Putamen (tissue), 1 donor: Measurements from ENCODE around the gene PSMB7.
"Not testable (repeated sequence)": the region's sequence is repeated elsewhere in the genome, so short reads cannot be mapped to it uniquely, and the experiment has no call there.

Experiments used
- DNase-seq: peaks from one replicate; pipeline ENCODE4 v3.0.0-alpha.2; 2016; ENCODE audit warnings: low spot score

PSMB7 gene

DNA sequence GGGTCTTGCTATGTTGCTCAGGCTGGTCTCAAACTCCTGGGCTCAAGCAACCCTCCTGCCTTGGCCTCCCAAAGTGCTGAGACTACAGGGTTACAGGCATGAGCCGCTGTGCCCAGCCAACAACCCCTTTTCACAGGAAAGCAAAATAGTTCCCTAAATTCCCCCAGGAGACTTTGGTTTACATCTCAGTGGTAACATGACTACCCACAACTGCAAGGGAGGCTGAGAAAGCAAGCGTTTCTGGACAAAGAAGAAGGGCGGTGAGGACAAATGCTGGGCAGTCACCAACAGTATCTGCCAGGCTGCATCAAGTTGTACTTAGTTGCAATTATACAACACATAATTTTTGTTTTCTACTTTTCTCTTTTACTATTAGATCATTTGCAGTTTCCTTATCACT, 27.6 kb upstream of the PSMB7 start:
- no peak for DNase-seq

DNA sequence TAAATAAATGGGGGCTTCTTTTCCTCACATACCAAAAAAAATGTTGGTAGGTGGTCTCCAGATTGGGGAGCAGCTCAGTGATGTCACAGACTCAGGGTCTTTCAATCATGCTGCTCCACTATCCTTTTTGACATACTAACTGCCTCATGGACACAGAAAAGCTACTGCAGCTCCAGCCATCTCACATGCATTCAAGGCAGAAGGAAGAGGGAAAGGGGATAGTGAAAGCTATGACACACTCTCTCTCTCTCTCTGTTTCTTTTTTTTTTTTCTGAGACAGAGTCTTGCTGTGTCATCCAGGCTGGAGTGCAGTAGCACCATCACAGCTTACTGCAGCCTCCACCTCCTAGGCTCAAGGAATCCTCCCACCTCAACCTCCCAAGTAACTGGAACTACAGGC, 27.1 kb upstream of the PSMB7 start:
- DNase-seq, result no peak

DNA sequence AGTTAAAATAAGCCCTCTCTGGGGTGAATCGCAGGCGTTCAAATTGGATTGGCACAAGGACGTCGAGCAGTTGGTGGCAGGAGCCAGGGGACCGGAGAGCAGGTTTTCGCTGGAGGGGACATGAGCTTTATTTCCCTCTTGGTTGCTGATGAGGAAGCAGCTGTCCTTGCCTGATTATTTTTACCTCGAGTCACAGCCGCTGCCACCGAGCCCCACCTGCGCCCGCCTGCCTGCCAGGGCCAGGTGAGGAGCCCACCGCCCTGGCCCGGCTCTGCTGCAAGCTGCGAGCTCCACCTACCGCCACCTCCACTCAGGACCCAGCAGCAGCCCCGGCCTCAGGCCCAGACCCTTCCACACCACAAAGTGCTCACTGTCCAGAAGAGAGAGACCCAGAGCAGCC, 26.0 kb upstream of the PSMB7 start:
- no peak for DNase-seq

DNA sequence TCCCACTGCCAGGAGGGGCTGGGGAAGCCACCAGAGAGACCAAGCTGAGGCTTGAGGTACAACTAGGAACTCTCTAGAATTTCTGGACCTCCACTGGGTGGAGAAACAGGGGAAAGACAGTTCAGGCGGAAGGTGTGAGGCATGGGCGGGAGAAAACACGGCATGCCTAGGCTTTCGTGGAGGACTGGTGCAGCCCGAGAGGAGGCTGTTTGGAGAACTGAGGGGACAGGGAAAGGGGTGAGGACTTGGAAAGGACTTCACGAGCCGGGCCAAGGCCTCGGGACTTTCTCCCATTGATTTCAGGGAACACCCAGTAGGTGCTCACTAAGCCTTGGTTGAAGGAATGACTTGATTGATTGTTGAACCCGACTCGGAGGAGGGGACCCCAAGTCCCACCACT, 25.5 kb upstream of the PSMB7 start:
- DNase-seq, result no peak

DNA sequence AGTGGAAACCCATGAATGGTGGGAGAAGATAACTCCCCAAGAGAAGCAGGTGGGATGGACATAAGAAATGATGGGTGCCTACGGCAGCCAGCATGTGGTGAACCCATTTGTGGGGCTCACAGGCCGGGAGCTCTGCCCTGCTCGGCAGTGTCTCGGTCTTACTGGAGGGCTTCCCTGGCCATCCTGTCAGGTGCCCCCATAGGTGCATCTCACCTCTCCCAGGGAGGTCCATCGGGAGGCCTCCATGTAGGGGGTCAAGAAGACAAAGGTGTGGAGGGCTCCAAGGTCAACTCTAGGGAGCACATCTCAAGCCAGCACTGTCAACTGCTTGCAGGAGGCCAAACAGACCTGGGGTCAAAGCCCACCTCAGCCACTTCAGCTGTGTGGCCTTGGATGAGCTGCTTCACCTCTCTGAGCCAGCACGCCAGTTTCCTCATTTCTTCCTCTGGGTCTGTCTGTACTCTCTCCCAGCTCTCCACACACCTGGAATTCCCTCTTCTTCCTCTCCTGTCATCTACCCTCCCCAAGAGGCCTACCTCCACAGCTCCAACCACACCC, 24.5 kb upstream of the PSMB7 start:
- DNase-seq, result no peak

DNA sequence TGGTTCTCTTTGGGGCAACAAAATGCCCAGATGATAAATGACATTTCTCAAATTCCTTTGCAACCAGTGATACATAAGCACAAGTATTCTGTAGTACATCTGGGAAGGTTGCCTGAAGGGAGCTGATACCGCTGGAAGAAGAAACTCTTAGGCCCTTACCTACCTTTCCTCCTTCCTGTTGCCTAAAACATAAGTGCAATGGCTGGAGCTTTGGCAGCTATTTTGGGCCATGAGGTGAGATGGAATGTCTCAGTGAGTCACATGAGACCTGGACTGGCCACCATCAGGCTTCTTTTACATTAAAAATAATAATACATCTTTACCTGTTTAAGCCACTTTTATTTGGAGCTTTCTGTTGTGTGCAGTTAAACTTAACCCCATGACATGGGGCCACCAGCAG, 23.8 kb upstream of the PSMB7 start:
- DNase-seq, result no peak

DNA sequence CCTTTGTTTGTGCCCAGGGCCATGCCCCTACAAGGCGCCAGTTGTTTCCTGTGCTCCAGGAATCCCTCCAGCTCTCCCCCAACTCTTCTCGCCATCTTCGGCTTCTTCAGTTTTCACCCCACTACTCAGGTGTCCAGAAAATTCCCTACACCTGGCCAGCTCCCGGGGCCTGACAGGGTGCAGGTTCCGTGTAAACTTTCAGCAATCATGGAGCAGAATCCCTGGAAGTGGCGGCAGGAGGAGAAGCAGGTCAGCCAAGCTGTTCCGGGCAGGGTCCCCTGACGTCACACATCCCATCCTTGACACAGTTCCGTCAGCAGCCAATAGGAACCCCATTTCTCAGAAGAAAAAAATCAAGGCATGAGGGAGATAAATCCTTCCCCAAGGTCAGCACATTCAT, 22.8 kb upstream of the PSMB7 start:
- DNase-seq, result no peak

DNA sequence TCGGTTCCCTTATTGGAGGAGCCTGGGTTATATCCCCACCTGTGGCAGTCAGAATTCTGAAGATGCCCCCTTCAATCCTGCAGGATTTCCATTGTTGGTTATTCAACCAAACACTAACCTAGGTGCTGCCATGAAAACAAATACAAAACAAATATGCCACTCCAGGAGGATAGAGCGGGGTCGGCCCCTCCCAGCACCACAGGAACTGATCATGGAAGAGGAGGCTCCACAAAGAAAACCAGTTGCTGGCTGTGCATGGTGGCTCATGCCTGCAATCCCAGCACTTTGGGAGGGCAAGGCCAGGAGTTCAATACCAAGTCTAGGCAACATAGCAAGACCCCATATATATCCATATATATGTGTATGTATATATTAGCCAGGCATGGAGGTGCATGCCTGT, 21.8 kb upstream of the PSMB7 start:
- DNase-seq, result no peak

DNA sequence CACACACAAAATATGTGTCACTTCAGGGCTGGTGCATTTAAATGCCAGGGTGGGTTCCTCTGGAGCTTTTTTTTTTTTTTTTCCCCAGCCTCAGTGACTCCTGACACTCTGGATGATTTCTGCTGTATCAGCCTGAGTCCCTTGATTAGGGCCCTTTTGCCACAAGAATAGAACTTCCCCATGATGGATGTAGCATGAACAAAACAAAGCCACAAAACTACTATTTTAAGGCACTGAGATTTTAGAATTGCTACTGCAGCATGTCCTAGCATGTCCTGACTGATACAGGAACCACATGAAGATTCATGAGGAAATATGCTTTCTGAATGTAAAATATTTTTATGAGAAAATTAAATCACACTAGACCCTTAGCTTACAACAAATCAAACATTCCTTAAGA, 21.1 kb upstream of the PSMB7 start:
- no peak for DNase-seq

DNA sequence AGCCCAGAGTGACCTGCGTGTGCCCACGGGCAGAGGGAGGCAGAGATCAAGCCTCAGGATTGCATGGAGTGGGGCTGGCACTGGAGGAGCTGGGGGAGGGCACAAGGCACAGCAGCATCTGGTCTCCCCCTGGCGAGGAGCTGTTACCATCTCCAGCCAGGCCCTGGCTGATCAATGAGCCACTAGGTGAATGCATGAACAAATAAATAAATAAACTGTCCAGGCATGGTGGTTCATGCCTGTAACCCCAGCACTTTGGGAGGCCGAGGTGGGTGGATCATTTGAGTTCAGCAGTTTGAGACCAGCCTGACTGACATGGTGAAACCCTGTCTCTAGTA, 14.3 kb upstream of the PSMB7 start:
- no peak for DNase-seq

DNA sequence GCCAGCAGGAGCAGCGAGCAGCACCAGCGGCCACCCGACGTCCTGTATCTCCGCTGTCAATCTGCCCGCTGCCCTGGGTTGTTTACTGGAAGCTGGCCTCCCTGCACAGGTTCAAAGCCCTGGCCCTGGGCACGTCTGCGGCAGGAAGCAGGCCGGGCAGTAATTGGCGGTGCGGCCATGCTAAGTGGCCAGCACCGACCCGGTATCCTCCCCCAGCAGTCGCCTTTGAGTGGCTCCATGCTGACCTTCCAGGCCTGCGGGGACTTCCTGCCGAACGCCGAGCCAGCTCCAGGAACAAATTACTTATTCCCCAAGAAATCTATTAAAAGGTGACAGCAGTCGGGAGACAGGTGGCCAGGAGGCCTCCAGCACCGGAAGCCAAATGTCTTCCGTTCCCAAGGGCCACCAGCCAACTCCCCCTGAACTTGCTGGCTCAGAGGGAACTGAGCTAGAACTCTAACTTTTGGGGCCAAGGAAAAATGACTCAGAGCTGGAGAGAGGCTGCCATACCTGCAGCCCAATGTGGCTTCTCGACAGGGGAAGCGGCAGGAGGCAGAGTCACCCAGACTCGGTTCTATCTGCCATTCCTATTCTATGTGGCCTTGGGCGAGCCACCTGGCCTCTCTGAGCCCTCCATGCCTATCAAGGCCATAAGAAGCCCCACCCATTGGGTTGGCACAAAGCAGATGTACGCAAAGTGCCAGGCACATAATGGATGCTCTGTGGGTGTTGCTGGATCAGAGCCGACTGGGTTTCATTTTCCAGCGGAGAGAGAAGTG, 13.7 kb upstream of the PSMB7 start:
- DNase-seq, result no peak

DNA sequence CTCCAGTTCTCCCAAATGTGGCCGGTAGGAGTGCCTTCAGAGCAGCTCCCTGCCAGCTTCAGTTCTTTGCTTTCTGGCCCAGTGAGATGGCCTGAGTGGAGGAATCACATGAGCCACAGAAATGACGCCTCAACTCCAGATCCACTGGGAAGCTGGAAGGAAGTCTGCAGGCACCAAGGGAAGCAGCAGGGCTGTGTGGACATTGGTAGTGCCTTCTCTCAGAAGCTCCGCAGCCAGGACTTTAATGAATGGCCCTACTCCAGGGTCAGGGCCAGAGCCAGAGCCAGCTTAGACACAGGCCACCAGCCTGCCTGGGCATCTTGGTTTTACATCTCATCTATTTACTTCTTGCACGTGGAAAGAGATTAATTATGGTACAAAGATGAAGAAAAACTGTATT, 12.0 kb upstream of the PSMB7 start:
- no peak for DNase-seq

DNA sequence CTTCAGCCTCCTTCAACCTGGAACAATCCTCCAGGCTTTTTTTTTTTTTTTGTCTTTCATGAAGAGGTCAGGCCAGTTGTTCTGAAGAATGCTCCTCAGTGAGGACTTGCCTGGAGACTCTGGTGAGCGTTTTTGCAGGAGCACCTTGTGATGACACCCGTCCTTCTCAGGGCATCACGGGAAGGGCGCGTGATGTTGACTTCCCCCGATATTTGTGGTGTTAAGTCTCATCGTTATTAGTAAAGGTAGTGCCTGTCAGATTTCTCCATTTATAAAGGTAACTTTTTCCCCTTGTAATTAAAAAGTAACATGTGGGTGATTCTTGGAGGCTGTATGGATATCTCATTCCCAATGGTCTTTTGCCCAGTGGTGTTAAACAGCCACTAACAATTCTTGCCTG, 11.1 kb upstream of the PSMB7 start:
- DNase-seq, result no peak

DNA sequence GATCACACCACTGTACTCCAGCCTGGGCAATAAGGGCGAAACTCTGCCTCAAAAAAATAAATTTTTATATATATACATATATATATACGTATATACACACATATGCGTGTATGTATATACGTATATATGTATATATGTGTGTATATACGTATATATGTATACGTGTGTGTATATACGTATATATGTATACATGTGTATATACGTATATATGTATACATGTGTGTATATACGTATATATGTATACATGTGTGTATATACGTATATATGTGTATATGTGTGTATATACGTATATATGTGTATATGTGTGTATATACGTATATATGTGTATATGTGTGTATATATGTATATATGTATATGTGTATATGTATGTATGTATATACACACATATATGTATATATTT, 10.5 kb upstream of the PSMB7 start:
- not testable (repeated sequence) for DNase-seq

DNA sequence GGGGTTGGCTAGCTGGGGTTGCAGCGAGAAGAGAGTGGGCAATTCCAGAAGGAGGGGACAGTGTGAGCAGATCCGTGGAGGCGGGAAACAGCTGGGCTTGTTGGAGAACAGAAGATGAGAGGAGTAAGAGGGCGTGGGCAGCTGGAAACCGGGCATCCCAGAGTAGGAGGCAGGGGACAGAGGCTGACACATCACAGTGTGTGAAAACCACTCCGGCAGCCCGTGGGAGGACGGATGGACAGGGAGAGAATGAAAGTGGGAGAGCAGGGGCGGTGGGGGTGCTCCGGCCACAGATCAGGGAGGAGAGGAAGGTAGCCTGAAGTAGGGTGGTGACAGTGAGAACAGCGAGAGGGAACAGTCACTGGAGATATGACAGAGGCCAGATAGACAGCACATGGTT, 8.3 kb upstream of the PSMB7 start:
- DNase-seq, result no peak

DNA sequence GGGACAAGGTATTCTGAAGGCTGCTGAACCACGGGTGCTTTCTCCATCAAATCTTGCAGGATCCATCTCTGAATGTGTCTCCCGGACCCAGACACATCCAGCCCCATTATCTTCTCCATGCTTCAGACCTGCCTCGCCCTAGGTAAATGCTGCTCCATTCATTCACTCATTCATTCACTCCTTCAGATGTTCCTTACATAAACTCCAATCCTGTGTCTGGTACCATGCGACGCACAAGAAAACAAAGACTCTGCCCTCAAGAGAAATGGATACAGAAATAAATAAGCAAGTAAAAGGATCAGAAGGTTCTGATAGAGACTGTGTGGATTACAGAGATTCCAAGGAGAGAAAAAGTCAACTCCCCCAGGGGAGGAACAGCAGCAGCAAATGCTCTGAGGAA, 7.9 kb upstream of the PSMB7 start:
- DNase-seq, result no peak

DNA sequence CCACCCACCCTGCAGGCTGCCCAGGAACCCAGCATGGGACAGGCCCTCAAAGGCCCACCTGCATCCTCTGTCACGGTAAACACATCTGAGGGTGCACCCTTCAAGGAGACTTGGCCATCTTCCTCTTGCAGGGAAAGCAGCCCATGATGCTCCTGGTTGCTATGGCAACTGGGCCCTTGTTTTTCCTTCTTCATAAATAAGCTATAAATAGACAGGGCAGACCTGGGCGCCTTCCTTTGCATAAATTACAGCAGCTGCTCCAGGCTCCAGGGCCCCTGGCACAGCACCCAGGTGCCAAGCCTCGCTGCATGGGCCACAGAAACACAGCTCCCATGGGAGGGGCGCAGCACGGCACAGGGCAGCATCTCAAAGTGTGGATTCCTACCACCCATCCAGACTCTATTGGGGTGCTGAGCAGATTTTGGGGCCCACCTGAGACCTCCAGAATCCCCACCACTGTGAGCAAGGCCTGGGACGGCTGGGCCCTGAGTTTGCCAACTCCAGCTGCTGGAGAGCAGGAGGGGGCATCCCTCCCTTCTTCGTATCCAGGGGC, 5.8 kb upstream of the PSMB7 start:
- no peak for DNase-seq

DNA sequence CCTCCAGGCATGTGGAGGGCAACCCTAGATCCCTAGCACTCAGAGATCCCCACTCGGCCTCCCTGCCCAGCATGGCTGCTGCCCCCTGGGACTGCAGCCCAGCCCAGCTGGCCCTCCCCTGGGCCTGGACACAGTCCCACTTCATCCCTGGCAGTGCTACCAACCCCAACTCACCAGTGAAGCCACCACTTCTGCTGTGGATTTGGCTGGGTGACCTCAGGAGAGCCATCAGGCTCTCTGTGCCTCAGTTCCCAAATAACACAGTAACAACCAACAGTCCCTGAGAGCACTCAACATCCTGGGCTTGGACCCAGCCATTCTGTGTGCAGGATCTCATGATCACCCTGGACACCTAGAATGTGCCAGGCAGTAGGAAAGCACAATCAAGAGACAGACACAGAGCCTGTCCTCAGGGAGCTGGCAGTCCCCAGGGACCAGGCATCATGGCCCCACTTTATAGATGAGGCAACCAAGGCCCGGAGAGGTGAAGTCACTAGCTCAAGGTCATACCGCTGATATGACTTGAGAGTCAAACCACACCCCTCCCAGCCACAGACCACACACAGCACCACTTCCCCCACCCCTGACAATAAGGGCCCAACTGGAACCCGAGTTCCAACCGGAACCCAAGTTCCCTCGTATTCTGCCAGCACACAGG, 4.7 kb upstream of the PSMB7 start:
- no peak for DNase-seq

DNA sequence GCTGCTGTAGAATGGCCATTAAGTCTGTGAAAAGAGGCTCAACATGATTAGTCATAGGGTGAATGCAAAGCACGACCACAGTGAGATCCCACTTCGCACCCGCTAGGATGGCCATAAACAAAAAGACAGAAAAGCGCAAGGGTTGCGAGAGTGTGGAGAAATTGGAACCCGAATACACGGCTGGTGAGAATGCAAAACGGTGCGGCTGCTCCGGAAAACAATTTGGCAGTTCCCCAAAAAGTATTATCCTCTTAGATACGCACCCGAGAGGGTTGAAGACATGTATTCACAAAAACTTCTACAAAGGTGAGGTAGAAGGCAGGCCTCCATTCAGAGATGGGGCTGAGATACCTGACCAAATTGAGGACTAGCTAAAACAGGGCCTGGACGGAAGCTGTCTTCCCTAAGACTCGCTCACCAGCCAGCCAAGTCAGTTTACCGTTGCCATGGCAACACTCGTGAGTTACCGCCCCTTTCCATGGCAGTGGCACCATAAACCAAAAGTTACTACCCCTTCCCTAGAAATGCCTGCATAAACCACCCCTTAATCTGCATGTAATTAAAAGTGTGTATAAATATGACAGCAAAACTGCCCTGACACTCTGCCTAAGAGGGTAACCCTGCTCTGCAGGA, 726 bp upstream of the PSMB7 start:
- no peak for DNase-seq

DNA sequence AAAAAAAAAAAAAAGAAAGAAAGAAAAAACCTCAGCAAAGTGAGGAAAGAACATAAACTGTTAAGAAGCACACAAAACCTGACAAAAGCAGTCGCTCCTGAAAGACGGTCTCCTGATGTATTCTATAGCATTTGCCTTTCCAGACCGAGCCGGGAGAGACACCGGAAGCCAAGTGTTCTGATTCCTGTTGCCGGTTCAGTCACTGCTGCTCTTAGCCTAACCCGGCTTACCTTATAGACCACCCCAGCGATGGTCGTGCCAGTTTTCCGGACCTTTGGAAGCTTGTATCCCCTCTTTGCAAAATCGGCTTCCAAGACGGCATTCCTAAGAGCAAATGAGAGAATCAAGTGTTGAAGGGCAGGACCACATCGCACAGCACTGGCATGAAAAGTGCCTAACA, 630 bp downstream of the PSMB7 start:
- no peak for DNase-seq

DNA sequence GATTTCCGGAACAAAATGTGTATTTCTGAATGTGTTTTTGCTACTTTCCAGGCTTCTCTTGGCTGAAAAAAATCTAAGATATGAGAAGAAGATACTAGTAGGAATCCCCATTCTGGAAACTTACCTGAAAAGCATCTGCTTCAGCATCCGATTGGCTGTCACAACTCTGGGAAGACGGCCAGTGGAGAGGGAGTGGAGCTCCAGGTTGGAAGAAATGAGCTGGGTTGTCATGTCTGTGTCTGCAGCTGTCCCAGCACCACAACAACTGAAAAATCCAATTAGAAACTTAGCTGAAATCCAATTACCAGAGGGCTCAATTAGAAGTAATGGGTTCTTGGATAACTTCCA, 3.0 kb downstream of the PSMB7 start:
- no peak for DNase-seq

DNA sequence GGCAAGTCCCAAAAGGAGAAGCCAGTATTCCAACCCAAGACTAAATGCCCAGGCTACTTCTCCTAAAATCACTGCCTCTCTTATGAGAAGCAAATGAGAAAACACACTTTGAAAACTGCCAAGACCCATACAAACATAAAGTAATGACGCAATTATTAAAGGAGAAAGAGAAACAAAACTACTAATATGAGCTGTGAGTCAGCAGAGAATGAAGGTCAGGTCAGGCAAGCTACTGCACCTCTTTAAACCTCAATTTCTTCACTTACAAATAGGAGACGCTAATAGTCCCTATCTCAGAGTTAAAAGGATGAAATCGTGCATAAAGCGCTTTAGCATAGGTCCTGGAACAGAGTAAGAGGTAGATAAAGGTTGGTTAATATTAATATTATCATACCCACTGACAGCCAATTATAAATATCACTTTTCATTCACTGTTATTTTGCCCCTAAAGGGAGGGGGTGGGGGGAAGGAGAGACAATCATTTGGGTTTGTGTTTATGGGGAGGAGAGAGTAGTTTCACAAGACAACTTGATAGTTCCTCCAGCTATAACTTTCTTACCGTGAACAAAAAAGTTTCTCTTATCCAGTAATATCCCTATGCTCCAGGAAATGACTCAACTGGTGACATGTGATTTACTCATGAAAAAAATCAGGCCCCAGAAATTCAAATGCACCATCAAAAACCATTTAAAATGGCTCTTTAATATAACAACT, 3.6 kb downstream of the PSMB7 start:
- DNase-seq, result no peak
